Activated gamma-delta T cell (primary cell): Measurements from ENCODE around the gene PRR19.
"Not testable (repeated sequence)": the region's sequence is repeated elsewhere in the genome, so short reads cannot be mapped to it uniquely, and the experiment has no call there.

Source experiments
- DNase-seq: peaks from one replicate; lab custom pipeline; 2025; lab: John Stamatoyannopoulos, UW

Gene PRR19

GRCh38 chr19:42325896-42326771 lies 24.2 kb downstream of the PRR19 start:
- DNase-seq, result no peak

DNA sequence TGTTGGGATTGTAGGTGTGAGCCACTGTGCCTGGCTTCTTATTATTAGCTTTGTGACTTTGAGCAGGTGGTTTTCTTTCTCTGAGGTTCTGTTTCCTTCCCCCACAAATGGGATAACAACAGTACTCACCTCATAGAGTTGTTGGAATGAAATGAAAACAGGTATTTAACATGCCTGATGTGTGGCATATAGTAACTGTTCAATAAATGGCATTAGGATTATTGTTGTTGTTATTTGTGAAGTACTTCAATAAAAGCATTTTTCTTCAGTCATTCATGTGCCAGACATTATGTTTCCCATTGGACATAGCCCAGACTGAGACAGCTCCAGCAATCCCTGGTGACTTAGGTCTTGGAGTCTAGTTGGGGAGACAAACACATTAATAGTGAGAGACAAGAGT lies 25.0 kb downstream of the PRR19 start:
- no peak for DNase-seq

DNA sequence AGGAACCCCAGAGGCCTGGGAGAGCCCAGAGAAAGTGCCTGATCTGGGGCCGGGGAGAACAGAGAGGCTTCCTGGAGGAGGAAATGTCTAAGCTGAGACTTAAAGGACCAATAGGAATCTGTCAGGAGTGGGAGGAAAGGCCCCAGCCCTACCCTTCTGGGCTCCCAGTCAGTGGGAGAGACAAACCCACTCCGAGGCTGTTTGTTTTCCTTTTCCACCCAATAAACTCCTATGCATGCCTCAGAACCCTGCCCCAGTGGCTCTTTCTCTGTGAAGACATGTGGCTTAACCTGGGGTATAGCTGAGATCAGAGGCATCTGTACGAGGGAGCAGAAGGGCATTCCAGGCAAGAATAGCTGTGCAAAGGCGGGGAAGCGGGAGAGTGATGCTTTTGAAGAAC lies 25.4 kb downstream of the PRR19 start:
- no peak for DNase-seq

DNA sequence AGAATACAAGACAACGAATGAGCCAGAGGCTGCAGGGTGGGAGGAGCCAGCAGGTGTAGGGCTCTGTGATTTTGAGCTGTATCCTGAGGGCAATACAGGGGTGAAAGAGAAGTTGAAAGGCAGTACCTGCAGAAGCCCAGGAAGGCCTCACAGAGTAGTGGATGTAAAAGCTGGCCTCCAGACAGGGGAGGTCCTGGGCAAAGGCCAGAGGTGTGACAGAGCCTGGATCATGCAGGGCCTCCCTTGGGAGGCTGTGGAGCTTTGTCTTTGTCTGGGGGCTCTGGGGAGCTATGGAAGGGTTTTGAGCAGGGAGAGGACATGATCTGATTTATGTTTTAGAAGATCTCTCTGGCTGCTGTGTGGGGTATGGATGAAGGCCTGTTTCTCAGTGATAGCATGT lies 26.2 kb downstream of the PRR19 start:
- DNase-seq, result no peak

DNA sequence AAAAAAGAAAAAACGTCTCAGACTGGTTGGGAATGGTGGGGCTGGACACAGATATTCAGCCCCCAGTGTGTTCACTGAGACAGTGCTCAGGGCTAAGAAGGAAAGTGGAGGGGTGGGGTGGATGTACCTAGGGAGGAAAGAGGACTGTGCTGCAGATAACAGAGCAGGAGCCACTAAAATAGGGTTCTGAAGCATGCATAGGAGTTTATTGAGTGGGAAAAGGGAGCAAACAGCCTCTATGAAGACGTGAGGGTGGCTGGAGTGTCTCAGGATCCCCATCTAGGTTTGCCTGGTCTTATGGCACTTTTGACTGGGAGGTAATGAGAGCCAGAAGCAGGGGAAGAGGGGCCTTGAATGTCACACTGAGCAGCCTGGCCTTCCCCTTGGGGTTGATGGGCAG lies 26.9 kb downstream of the PRR19 start:
- DNase-seq, result no peak

DNA sequence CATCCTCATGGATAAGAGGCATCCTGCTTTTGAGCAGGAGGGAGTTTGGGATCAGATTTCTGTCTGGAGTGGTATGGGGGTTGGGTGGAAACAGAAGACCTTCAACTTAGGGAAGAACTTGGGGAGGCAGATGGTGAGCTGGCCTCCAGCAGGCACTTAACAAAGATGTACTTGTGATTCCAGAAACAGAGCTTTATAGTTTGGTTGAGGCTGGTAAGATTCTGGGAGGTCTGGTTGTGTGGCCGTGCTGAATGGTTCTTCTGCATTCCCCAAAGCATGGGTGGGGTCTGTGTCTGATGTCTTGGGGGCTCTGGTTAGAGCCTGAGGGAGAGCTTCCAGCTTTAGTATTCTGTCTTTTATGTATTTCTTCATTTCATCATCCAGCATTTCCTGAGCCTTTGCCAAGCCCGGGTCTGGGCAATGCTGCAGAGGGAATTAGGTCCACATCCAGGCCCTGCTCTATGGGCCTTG lies 28.3 kb downstream of the PRR19 start:
- no peak for DNase-seq

DNA sequence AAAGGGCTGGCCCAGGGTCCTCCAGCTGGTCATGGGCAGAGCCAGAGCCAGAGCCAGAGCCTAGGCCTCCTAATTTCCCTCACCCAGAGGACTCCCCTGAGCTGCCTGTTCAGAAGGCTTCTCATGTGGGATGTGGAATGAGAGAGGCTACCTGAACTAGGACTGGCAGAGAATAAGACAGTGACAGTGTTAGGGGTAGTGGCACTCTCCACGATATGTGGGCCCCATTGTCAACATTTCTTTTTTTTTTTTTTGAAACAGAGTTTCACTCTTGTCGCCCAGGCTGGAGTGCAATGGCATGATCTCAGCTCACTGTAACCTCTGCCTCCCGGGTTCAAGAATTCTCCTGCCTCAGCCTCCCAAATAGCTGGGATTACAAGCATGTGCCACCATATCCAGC lies 29.4 kb downstream of the PRR19 start:
- DNase-seq, result not testable (repeated sequence)

DNA sequence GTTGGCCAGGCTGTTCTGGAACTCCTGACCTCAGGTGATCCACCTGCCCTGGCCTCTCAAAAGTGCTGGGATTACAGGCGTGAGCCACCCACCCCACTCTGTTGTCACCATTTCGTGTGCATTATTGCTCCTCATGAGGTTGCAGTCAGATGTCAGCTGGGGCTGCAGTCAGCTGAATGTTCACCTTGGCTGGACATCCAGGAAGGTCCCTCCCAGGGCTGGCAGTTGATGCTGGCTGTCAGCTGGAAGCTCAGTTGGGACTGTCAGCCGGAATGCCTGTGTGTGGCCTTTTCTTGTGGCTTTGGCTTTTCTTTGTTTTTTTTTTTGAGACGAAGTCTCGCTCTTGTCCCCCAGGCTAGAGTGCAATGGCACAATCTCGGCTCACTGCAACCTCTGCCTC lies 30.1 kb downstream of the PRR19 start:
- no peak for DNase-seq

DNA sequence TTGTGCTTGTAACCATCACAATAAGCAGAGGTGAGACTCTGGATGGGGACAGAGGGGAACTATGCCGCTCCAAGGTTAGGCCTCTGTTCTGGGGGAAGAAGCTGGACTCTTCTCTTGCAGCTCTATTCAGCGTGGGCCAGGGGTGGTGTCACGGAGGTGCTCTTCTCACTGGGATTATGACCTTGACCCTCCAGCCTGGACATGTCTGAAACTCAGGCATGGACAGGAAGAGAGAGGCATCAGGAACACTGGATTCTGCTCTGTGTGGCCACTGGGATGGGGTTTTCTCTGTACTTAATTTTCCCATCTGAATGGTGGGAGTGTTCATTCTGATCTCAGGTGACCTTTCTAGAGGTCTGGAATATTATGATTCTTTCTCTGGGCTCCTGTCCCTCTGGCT lies 31.1 kb downstream of the PRR19 start:
- DNase-seq, result no peak

DNA sequence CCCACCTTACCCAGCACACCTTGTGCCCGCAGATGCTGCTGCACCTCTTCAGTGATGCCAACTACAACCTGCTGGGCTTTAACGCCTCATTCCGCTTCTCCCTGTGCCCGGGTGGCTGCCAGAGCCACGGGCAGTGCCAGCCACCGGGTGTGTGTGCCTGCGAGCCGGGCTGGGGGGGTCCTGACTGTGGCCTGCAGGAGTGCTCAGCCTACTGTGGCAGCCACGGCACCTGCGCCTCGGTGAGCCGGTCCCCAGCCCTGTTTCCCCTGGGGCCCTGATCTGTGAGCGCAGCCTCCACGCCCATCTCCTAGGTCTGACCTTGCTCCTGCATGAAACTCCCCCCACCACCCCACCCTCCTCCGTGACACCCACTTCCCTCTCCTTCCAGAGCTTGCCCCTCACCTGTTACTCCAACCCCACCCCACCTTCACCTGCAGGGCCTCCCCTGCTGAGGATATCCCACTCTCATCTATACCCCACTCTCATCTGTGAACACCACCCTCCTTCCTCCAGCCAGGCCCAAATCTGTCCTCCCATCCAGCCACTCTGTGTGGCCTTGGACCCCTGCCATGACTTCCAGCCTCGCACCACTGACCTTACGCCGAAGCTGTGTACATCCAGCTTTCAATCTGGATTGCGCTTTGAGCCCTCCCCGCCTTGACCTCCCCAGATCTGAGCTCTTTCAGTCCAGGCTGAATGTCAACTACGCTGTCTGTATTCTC lies 32.2 kb downstream of the PRR19 start:
- DNase-seq, result no peak

GRCh38 chr19:42334697-42335373 lies 32.9 kb downstream of the PRR19 start:
- no peak for DNase-seq

- no peak for DNase-seq
Observed at GRCh38 chr19:42335374-42335936, 33.5 kb downstream of the PRR19 start.

- DNase-seq, result no peak
Observed at GRCh38 chr19:42335971-42336370, 34.0 kb downstream of the PRR19 start.

GRCh38 chr19:42339126-42339860 lies 37.4 kb downstream of the PRR19 start:
- DNase-seq, result not testable (repeated sequence)

- DNase-seq, result not testable (repeated sequence)
Observed at GRCh38 chr19:42339922-42340321, 38.0 kb downstream of the PRR19 start.

GRCh38 chr19:42343344-42344110 lies 41.6 kb downstream of the PRR19 start:
- no peak for DNase-seq

- no peak for DNase-seq
Observed at GRCh38 chr19:42344336-42344893, 42.5 kb downstream of the PRR19 start.

DNA sequence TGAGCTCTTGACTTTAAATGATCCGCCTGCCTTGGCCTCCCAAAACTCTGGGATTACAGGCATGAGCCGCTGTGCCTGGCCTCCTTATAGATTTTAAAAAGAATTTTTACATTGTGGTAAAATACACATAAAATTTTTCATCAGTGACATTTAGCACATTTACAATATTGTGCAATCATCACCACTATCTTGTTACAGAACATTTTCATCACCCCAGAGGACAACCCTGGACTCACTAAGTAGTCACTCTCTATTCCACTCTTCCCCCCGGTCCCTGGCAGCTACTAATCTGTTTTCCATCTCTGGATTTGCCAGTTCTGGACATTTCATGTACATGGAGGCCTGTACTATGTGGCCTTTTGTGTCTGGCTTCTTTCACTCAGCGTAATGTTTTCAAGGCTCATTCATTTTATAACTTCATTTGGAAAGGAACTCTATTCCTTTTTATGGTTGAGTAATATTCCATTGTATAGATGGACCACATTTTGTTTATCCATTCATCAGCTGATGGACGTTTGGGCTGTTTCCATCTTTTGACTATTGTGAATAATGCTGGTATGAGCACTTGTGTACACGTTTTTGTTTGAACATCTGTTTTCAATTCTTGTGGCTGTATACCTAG lies 43.4 kb downstream of the PRR19 start:
- DNase-seq, result no peak

DNA sequence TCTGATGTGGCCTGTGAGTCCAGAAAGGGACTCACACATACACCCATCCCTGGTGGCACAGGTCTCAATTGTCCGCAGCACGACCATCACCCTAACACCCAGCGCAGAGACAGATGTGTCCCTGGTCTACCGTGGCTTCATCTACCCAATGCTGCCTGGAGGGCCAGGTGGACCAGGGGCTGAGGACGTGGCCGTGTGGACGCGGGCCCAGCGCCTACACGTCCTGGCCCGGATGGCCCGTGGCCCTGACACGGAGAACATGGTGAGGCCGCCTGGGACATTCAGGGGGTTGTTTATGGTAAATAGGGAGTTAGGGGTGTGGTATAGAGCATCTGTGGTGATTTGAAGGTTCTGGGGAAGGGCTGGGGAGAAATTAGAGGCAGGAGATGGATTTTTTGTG lies 46.3 kb downstream of the PRR19 start:
- DNase-seq, result no peak
